SU-DHL-6 (cell line): ENCODE measurements around the gene GALNT15.

Experiments used
- H2AFZ ChIP-seq: fragments of 200-600 bp; sonication (generic); 2 replicates; pipeline ENCODE4 v1.6.1; 2014; ENCODE audit warnings: low read depth, mild to moderate bottlenecking, moderate library complexity, mixed read lengths, antibody characterized with exemption, low read length; ENCODE audit not compliant: severe bottlenecking
- H3F3A ChIP-seq: fragments of 200-600 bp; shearing (Covaris generic); 2 replicates; pipeline ENCODE4 v1.6.0; 2016; ENCODE audit warnings: antibody characterized with exemption, mild to moderate bottlenecking; ENCODE audit not compliant: insufficient read depth
- H3K27ac ChIP-seq: fragments of 200-600 bp; sonication (generic); 2 replicates; pipeline ENCODE4 v1.5.1; 2016; ENCODE audit warnings: low read depth, mild to moderate bottlenecking, low read length, moderate library complexity, mixed read lengths
- H3K27me3 ChIP-seq: fragments of 200-600 bp; sonication (generic), shearing (Covaris generic); 2 replicates; pipeline ENCODE4 v1.6.0; 2014; ENCODE audit warnings: mild to moderate bottlenecking, low read length
- H3K36me3 ChIP-seq: fragments of 200-600 bp; sonication (generic); 2 replicates; pipeline ENCODE4 v1.6.1; 2014; ENCODE audit warnings: mild to moderate bottlenecking, low read length, mixed read lengths
- H3K4me2 ChIP-seq: fragments of 300-600, 200-600 bp; shearing (Covaris generic), sonication (generic); 2 replicates; pipeline ENCODE4 v1.6.0; 2014; ENCODE audit warnings: low read length, low read depth, mild to moderate bottlenecking; ENCODE audit not compliant: poor library complexity, severe bottlenecking
- H3K4me3 ChIP-seq: fragments of 200-600 bp; sonication (generic); 2 replicates; pipeline ENCODE4 v1.5.1; 2014; ENCODE audit warnings: antibody characterized with exemption, low read length, mild to moderate bottlenecking, mixed read lengths; ENCODE audit not compliant: insufficient read depth, poor library complexity, severe bottlenecking
- H3K79me2 ChIP-seq: fragments of 200-600 bp; sonication (generic); 2 replicates; pipeline ENCODE4 v1.6.1; 2014; ENCODE audit warnings: mild to moderate bottlenecking, low read length, moderate library complexity; ENCODE audit not compliant: insufficient read depth
- H3K9ac ChIP-seq: fragments of 200-600 bp; sonication (generic); 2 replicates; pipeline ENCODE4 v1.7.0; 2014; ENCODE audit warnings: mild to moderate bottlenecking, low read length
- H3K9me2 ChIP-seq: fragments of 200-600 bp; sonication (generic); replicated peaks from 2 replicates; pipeline ENCODE4 v1.6.1; 2014; ENCODE audit warnings: low read length; ENCODE audit not compliant: insufficient read depth
- H3K9me3 ChIP-seq: fragments of 200-600 bp; sonication (generic); 2 replicates; pipeline ENCODE4 v1.6.1; 2014; ENCODE audit warnings: low read length, mixed read lengths; ENCODE audit not compliant: insufficient read depth
- H4K20me1 ChIP-seq: fragments of 200-600 bp; sonication (generic); 2 replicates; pipeline ENCODE4 v1.6.1; 2014; ENCODE audit warnings: low read depth, mild to moderate bottlenecking, antibody characterized with exemption, low read length, moderate library complexity, mixed read lengths
- CTCF ChIP-seq: fragments of 200-600 bp; sonication (generic); IDR thresholded peaks from one replicate; pipeline ENCODE4 v1.5.1; 2017; ENCODE audit warnings: antibody characterized with exemption, mild to moderate bottlenecking, low read length, moderate library complexity; ENCODE audit not compliant: insufficient read depth, poor library complexity, severe bottlenecking
- EZH2phosphoT487 ChIP-seq: fragments of 200-600 bp; sonication (generic), shearing (Covaris generic); conservative IDR thresholded peaks from 2 replicates; pipeline ENCODE4 v1.6.1; 2018; ENCODE audit warnings: mild to moderate bottlenecking, antibody characterized with exemption, low read length, moderate library complexity, mixed read lengths

Gene GALNT15

GRCh38 chr3:16198427-16198826 lies 23.9 kb downstream of the GALNT15 start:
- Histone ChIP-seq H3F3A (no peaks in the 10 kb centered on the region), H3K79me2 (no peaks in the 10 kb centered on the region), H2AFZ (no peak overlapping the region), H3K9ac (no peak overlapping the region), H3K4me2 (no peak overlapping the region), H3K9me3 (no peaks in the 10 kb centered on the region), H3K9me2 (no peaks in the 10 kb centered on the region), H3K36me3 (no peaks in the 10 kb centered on the region), H4K20me1 (no peaks in the 10 kb centered on the region), H3K27ac (no peak overlapping the region), H3K4me3 (no peak overlapping the region), H3K27me3 (no peaks in the 10 kb centered on the region; the same call in 1 of the 2 replicates)
- TF ChIP-seq EZH2phosphoT487 (no peak), CTCF (no peak)

GRCh38 chr3:16199769-16200168 lies 25.3 kb downstream of the GALNT15 start:
- Histone ChIP-seq H3K27ac (no peak overlapping the region), H3F3A (no peaks in the 10 kb centered on the region), H2AFZ (no peak overlapping the region), H3K27me3 (no peaks in the 10 kb centered on the region; the same call in 1 of the 2 replicates), H3K4me2 (no peak overlapping the region), H3K9me3 (no peaks in the 10 kb centered on the region), H4K20me1 (no peaks in the 10 kb centered on the region), H3K4me3 (no peak overlapping the region), H3K79me2 (no peaks in the 10 kb centered on the region), H3K36me3 (no peaks in the 10 kb centered on the region), H3K9ac (no peak overlapping the region), H3K9me2 (no peaks in the 10 kb centered on the region)
- TF ChIP-seq CTCF (no peak), EZH2phosphoT487 (no peak)

- no peak overlapping the region for H3K9ac ChIP-seq
- H3K27me3 ChIP-seq: no peaks in the 10 kb centered on the region; the same call in 1 of the 2 replicates
- H3K9me2 ChIP-seq: no peaks in the 10 kb centered on the region
- no peak overlapping the region for H3K4me2 ChIP-seq
- no peak overlapping the region for H2AFZ ChIP-seq
- H3K4me3 ChIP-seq: no peak overlapping the region
- H3K36me3 ChIP-seq: no peaks in the 10 kb centered on the region
- no peaks in the 10 kb centered on the region for H3F3A ChIP-seq
- no peaks in the 10 kb centered on the region for H4K20me1 ChIP-seq
- no peak for TF ChIP-seq EZH2phosphoT487
- TF ChIP-seq CTCF: no peak
- H3K9me3 ChIP-seq: no peaks in the 10 kb centered on the region
- no peaks in the 10 kb centered on the region for H3K79me2 ChIP-seq
- H3K27ac ChIP-seq: no peak overlapping the region
Observed at GRCh38 chr3:16200411-16200810, 25.9 kb downstream of the GALNT15 start.

GRCh38 chr3:16203031-16203430 lies 28.6 kb downstream of the GALNT15 start:
- Histone ChIP-seq H2AFZ (no peak overlapping the region), H3K27me3 (no peaks in the 10 kb centered on the region; the same call in 1 of the 2 replicates), H4K20me1 (no peaks in the 10 kb centered on the region), H3K79me2 (no peaks in the 10 kb centered on the region), H3K27ac (no peak overlapping the region), H3K4me2 (no peak overlapping the region), H3K4me3 (no peak overlapping the region), H3K9me2 (no peaks in the 10 kb centered on the region), H3K9ac (no peak overlapping the region), H3F3A (no peaks in the 10 kb centered on the region), H3K9me3 (no peaks in the 10 kb centered on the region), H3K36me3 (no peaks in the 10 kb centered on the region)
- TF ChIP-seq CTCF: no peak
- no peak for TF ChIP-seq EZH2phosphoT487
